Neutrophil (primary cell): ENCODE data around the gene ANKMY1.

Source experiments
- H3K27ac ChIP-seq: fragments of 200-600 bp; sonication (generic); 2 replicates; pipeline ENCODE4 v1.5.1; 2016; ENCODE audit warnings: mild to moderate bottlenecking, moderate library complexity
- H3K27me3 ChIP-seq: fragments of 200-600 bp; sonication (generic); 2 replicates; pipeline ENCODE4 v1.6.0; 2016; ENCODE audit warnings: mild to moderate bottlenecking
- H3K36me3 ChIP-seq: fragments of 200-600 bp; sonication (generic); 2 replicates; pipeline ENCODE4 v1.5.1; 2017
- H3K4me1 ChIP-seq, 2 experiments: fragments of 200-600 bp in 1 of 2; sonication (generic) in 1 of 2; 1 replicate in 1 of 2; 2 replicates in 1 of 2; pipeline versions ENCODE4 v1.5.1 to v1.6.1; 2013 to 2016; ENCODE audit warnings: low read depth in 1 of 2, low read length in 1 of 2, mild to moderate bottlenecking in 1 of 2, moderate library complexity in 1 of 2; ENCODE audit not compliant: control insufficient read depth in 1 of 2, insufficient read depth in 1 of 2
- H3K4me3 ChIP-seq, 2 experiments: fragments of 200-600 bp in 1 of 2; sonication (generic) in 1 of 2; 1 replicate in 1 of 2; 2 replicates in 1 of 2; pipeline ENCODE4 v1.5.1; 2013 to 2016; ENCODE audit warnings: low read depth in 1 of 2, low read length in 1 of 2, mild to moderate bottlenecking in 1 of 2, moderate library complexity in 1 of 2
- H3K9me3 ChIP-seq: fragments of 200-600 bp; sonication (generic); 2 replicates; pipeline ENCODE4 v1.5.1; 2016
- CTCF ChIP-seq: fragments of 200-600 bp; sonication (generic); IDR thresholded peaks from 2 replicates; pipeline ENCODE4 v1.5.1; 2016; ENCODE audit warnings: antibody characterized with exemption

Gene ANKMY1

GRCh38 chr2:240451108-240451611, 106.6 kb downstream of the ANKMY1 start:
- H3K9me3 ChIP-seq, result no peaks in the 10 kb centered on the region
- no peak overlapping the region for H3K4me3 ChIP-seq
- H3K4me1 ChIP-seq, result no peaks in the 10 kb centered on the region
- H3K36me3 ChIP-seq, result no peaks in the 10 kb centered on the region
- TF ChIP-seq CTCF, result no peak
- no peak overlapping the region for H3K27ac ChIP-seq
- peaks cover 83% of the 10 kb centered on the region for H3K27me3 ChIP-seq

GRCh38 chr2:240450532-240451107, 107.2 kb downstream of the ANKMY1 start:
- no peak overlapping the region for H3K4me3 ChIP-seq
- no peaks in the 10 kb centered on the region for H3K36me3 ChIP-seq
- H3K4me1 ChIP-seq, result no peaks in the 10 kb centered on the region
- no peak overlapping the region for H3K27ac ChIP-seq
- peaks cover 78% of the 10 kb centered on the region for H3K27me3 ChIP-seq
- TF ChIP-seq CTCF, result no peak
- H3K9me3 ChIP-seq, result no peaks in the 10 kb centered on the region

GRCh38 chr2:240449764-240450531, 107.8 kb downstream of the ANKMY1 start:
- Histone ChIP-seq H3K4me3 (no peak overlapping the region), H3K27ac (no peak overlapping the region), H3K4me1 (no peaks in the 10 kb centered on the region)

GRCh38 chr2:240448387-240449274, 109.2 kb downstream of the ANKMY1 start:
- peaks cover 58% of the 10 kb centered on the region for H3K27me3 ChIP-seq
- H3K4me3 ChIP-seq, result no peak overlapping the region

More at GRCh38 chr2:240449764-240450531, 107.8 kb downstream of the ANKMY1 start:
- H3K9me3 ChIP-seq, result no peaks in the 10 kb centered on the region
- H3K36me3 ChIP-seq, result no peaks in the 10 kb centered on the region
- peaks cover 71% of the 10 kb centered on the region for H3K27me3 ChIP-seq
- no peak for TF ChIP-seq CTCF

More at GRCh38 chr2:240448387-240449274, 109.2 kb downstream of the ANKMY1 start:
- no peaks in the 10 kb centered on the region for H3K9me3 ChIP-seq
- H3K27ac ChIP-seq, result no peak overlapping the region
- TF ChIP-seq CTCF, result no peak
- no peaks in the 10 kb centered on the region for H3K36me3 ChIP-seq
- H3K4me1 ChIP-seq, result no peaks in the 10 kb centered on the region
